ENCODE data around the gene RCAN1. TPM values are rescaled to one million over a fixed set of nuclear protein-coding genes. Genes with fewer than 3 reads are reported as not detected.
A peak's percentile ranks its signal among the peaks of the same experiment; 100 is the strongest.

The RCAN1 gene
- total RNA-seq, 1 donor from 2014 or later = 197 TPM

DNA sequence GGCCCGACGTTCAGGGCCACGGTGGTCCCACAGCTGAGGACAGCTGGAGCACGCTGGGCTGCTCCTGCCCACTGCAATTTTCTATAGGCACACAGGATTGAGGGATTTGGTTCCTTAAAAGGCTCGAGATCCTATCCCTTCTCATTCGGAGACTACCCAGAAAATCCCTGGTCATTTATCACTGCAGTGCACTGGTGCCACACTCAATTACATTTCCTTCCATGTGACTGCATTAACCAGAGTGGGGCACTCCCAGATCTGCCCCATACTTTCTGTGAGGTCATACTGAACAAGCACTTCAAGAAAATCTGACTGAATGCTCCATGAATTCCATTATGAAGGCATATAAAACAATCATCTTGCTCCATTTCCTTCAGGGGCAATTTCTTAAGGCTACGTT is 53.1 kb downstream of the RCAN1 start:
- no peak overlapping the region for H3K4me3 Mint-ChIP-seq (ENCODE audit: unreplicated experiment)
- Histone ChIP-seq H3K27me3 (ENCODE audit: insufficient read depth, low read length) (no peaks in the 10 kb centered on the region), H3K4me3 (ENCODE audit: insufficient read depth, low read depth, low read length) (no peak overlapping the region), H3K4me2 (ENCODE audit: low read length) (no peak overlapping the region), H3K9ac (ENCODE audit: low read length) (no peak overlapping the region), H3K4me1 (ENCODE audit: insufficient read depth, low read length) (peaks cover 6% of the 10 kb centered on the region), H3K9me3 (ENCODE audit: insufficient read depth, low read depth, low read length) (no peaks in the 10 kb centered on the region), H3K79me2 (ENCODE audit: insufficient read depth, low read length) (no peaks in the 10 kb centered on the region), H4K20me1 (ENCODE audit: insufficient read depth, low read length) (no peaks in the 10 kb centered on the region), H3K27ac (ENCODE audit: low read depth, low read length) (no peak overlapping the region), H2AFZ (ENCODE audit: low read depth, low read length) (no peak overlapping the region), H3K36me3 (ENCODE audit: insufficient read depth, low read length) (no peaks in the 10 kb centered on the region)
- FAIRE-seq (no peak), DNase-seq (ENCODE audit: low read depth) (no peak)
- peaks cover 1% of the 10 kb centered on the region for H3K9me3 Mint-ChIP-seq (ENCODE audit: unreplicated experiment)
- H3K27me3 Mint-ChIP-seq (ENCODE audit: low read depth, unreplicated experiment) = no peaks in the 10 kb centered on the region
- no peak overlapping the region for H3K27ac Mint-ChIP-seq (ENCODE audit: unreplicated experiment)
- H3K4me1 Mint-ChIP-seq (ENCODE audit: low read depth, unreplicated experiment) = peaks cover 12% of the 10 kb centered on the region
- H3K36me3 Mint-ChIP-seq (ENCODE audit: low read depth, unreplicated experiment) = peaks cover 11% of the 10 kb centered on the region
- no peak for TF ChIP-seq EZH2 (IDR thresholded peaks at IDR 0.05; ENCODE audit: insufficient read depth, low read length)
- TF ChIP-seq, protein P1, sequence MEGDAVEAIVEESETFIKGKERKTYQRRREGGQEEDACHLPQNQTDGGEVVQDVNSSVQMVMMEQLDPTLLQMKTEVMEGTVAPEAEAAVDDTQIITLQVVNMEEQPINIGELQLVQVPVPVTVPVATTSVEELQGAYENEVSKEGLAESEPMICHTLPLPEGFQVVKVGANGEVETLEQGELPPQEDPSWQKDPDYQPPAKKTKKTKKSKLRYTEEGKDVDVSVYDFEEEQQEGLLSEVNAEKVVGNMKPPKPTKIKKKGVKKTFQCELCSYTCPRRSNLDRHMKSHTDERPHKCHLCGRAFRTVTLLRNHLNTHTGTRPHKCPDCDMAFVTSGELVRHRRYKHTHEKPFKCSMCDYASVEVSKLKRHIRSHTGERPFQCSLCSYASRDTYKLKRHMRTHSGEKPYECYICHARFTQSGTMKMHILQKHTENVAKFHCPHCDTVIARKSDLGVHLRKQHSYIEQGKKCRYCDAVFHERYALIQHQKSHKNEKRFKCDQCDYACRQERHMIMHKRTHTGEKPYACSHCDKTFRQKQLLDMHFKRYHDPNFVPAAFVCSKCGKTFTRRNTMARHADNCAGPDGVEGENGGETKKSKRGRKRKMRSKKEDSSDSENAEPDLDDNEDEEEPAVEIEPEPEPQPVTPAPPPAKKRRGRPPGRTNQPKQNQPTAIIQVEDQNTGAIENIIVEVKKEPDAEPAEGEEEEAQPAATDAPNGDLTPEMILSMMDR (IDR thresholded peaks at IDR 0.05; ENCODE audit: insufficient read depth, low read depth, low read length) = no peak

DNA sequence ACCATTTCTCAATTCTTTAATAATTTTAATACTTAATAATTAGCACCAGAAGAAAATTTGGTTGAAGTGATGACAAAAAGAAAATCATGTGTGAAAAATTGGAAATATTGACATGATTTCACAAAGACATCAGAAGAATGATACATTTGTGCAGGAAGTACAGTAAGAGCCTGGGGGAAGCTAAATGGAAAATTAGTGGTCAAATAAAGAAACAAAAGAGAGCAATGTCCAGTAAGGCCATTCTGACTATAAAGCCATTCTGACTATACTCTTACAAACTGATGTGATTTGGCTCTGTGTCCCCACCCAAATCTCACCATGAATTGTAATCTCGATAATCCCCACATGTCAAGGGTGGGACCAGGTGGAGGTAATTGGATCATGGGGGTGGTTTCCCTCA is 54.3 kb downstream of the RCAN1 start:
- TF ChIP-seq, protein P1 (IDR thresholded peaks at IDR 0.05; ENCODE audit: insufficient read depth, low read depth, low read length) = no peak
- TF ChIP-seq EZH2 (IDR thresholded peaks at IDR 0.05; ENCODE audit: insufficient read depth, low read length) = no peak
- Mint-ChIP-seq H3K27me3 (ENCODE audit: low read depth, unreplicated experiment) (no peaks in the 10 kb centered on the region), H3K27ac (ENCODE audit: unreplicated experiment) (no peak overlapping the region), H3K36me3 (ENCODE audit: low read depth, unreplicated experiment) (peaks cover 5% of the 10 kb centered on the region), H3K4me3 (ENCODE audit: unreplicated experiment) (no peak overlapping the region), H3K9me3 (ENCODE audit: unreplicated experiment) (peaks cover 1% of the 10 kb centered on the region), H3K4me1 (ENCODE audit: low read depth, unreplicated experiment) (peaks cover 12% of the 10 kb centered on the region)
- H4K20me1 ChIP-seq (ENCODE audit: insufficient read depth, low read length) = no peaks in the 10 kb centered on the region
- no peak overlapping the region for H3K4me2 ChIP-seq (ENCODE audit: low read length)
- FAIRE-seq = no peak
- no peaks in the 10 kb centered on the region for H3K36me3 ChIP-seq (ENCODE audit: insufficient read depth, low read length)
- no peak for DNase-seq (ENCODE audit: low read depth)
- H3K79me2 ChIP-seq (ENCODE audit: insufficient read depth, low read length) = no peaks in the 10 kb centered on the region
- no peaks in the 10 kb centered on the region for H3K27me3 ChIP-seq (ENCODE audit: insufficient read depth, low read length)
- H3K4me1 ChIP-seq (ENCODE audit: insufficient read depth, low read length) = peaks cover 6% of the 10 kb centered on the region
- H3K4me3 ChIP-seq (ENCODE audit: insufficient read depth, low read depth, low read length) = no peak overlapping the region
- H3K27ac ChIP-seq (ENCODE audit: low read depth, low read length) = no peak overlapping the region
- H2AFZ ChIP-seq (ENCODE audit: low read depth, low read length) = no peak overlapping the region
- no peaks in the 10 kb centered on the region for H3K9me3 ChIP-seq (ENCODE audit: insufficient read depth, low read depth, low read length)
- no peak overlapping the region for H3K9ac ChIP-seq (ENCODE audit: low read length)

DNA sequence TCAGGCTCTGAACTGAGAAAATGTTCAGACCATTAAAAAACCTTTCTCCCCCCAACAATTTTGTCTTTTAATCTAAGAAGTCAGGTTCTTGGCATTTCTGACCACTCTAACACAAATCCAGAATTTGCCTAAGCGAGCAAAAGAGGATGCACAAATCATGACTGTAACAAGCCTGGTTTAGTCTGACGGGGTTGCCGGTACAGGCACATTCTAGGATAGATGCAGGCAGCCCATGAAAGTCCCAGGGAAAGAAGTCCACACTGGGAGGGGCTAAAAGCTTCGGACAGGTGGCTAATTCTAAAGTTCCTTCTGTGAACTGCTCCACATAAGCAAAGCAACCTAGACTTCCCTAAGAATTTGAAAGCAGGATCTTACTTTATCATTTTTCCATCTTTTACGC is 54.9 kb downstream of the RCAN1 start:
- FAIRE-seq (no peak), DNase-seq (ENCODE audit: low read depth) (no peak)
- no peaks in the 10 kb centered on the region for H4K20me1 ChIP-seq (ENCODE audit: insufficient read depth, low read length)
- H3K4me2 ChIP-seq (ENCODE audit: low read length) = no peak overlapping the region
- no peak overlapping the region for H3K9ac ChIP-seq (ENCODE audit: low read length)
- Mint-ChIP-seq H3K9me3 (ENCODE audit: unreplicated experiment) (peaks cover 1% of the 10 kb centered on the region), H3K36me3 (ENCODE audit: low read depth, unreplicated experiment) (peaks cover 5% of the 10 kb centered on the region), H3K4me3 (ENCODE audit: unreplicated experiment) (no peak overlapping the region), H3K4me1 (ENCODE audit: low read depth, unreplicated experiment) (peaks cover 12% of the 10 kb centered on the region), H3K27ac (ENCODE audit: unreplicated experiment) (peak overlapping the region; percentile 34), H3K27me3 (ENCODE audit: low read depth, unreplicated experiment) (no peaks in the 10 kb centered on the region)
- peaks cover under 1% of the 10 kb centered on the region for H3K9me3 ChIP-seq (ENCODE audit: insufficient read depth, low read depth, low read length)
- TF ChIP-seq, protein P1 (IDR thresholded peaks at IDR 0.05; ENCODE audit: insufficient read depth, low read depth, low read length) = no peak
- no peak for TF ChIP-seq EZH2 (IDR thresholded peaks at IDR 0.05; ENCODE audit: insufficient read depth, low read length)
- no peak overlapping the region for H2AFZ ChIP-seq (ENCODE audit: low read depth, low read length)
- peaks cover 6% of the 10 kb centered on the region for H3K4me1 ChIP-seq (ENCODE audit: insufficient read depth, low read length)
- H3K27me3 ChIP-seq (ENCODE audit: insufficient read depth, low read length) = no peaks in the 10 kb centered on the region
- no peaks in the 10 kb centered on the region for H3K79me2 ChIP-seq (ENCODE audit: insufficient read depth, low read length)
- H3K4me3 ChIP-seq (ENCODE audit: insufficient read depth, low read depth, low read length) = no peak overlapping the region
- no peaks in the 10 kb centered on the region for H3K36me3 ChIP-seq (ENCODE audit: insufficient read depth, low read length)
- no peak overlapping the region for H3K27ac ChIP-seq (ENCODE audit: low read depth, low read length)
